B cell (primary cell): ENCODE results near the gene KRT27. TPM values are rescaled to one million over a fixed set of nuclear protein-coding genes. Genes with fewer than 3 reads are reported as not detected.

Source experiments
- ATAC-seq: fragments of 200-7000 bp; cut with Tn5 transposase; one replicate; pipeline ENCODE4 v1.10.0; 2021; ENCODE audit warnings: low read depth, mild to moderate bottlenecking, moderate number of reproducible peaks, moderate library complexity
- CTCF ChIA-PET: fragments of 350-600 bp; sonication (Branson Sonifier 250); formaldehyde crosslinking; loops from one replicate; lab custom pipeline; 2021; ENCODE audit warnings: antibody characterized with exemption, inconsistent platforms; lab: Charles Lee
- POLR2A ChIA-PET: fragments of 350-600 bp; sonication (Branson Sonifier 250); formaldehyde crosslinking; loops from one replicate; lab custom pipeline; 2021; ENCODE audit warnings: antibody characterized with exemption; lab: Charles Lee
- DNase-seq: peaks from one replicate; pipeline ENCODE4 v3.0.0; 2013
- H2AFZ ChIP-seq: 2 replicates; pipeline ENCODE4 v1.6.1; 2012; ENCODE audit warnings: mild to moderate bottlenecking, low read depth, low read length; ENCODE audit not compliant: insufficient read depth, poor library complexity, severe bottlenecking
- H3K27ac ChIP-seq, 2 donors: 1 replicate in 1 of 2; 2 replicates in 1 of 2; pipeline ENCODE4 v1.5.1; 2012 to 2013; ENCODE audit warnings: low read length in 2 of 2, mild to moderate bottlenecking in 2 of 2, moderate library complexity in 1 of 2
- H3K27me3 ChIP-seq, 4 experiments: fragments of 200-600 bp in 1 of 4; sonication (generic) in 1 of 4; replicated peaks in 1 of 4; 1 replicate in 2 of 4; 2 replicates in 2 of 4; pipeline versions ENCODE4 v1.6.1 to v1.7.0; 2013 to 2016; ENCODE audit warnings: low read length in 3 of 4, mild to moderate bottlenecking in 2 of 4, mixed read lengths in 1 of 4, moderate library complexity in 1 of 4; ENCODE audit not compliant: insufficient read depth in 4 of 4, control insufficient read depth in 3 of 4; ENCODE audit errors: control extremely low read depth in 1 of 4
- H3K36me3 ChIP-seq, 2 experiments: replicated peaks in 1 of 2; 1 replicate in 1 of 2; 2 replicates in 1 of 2; pipeline versions ENCODE4 v1.6.1 to v1.7.1; 2013; ENCODE audit warnings: low read length in 1 of 2; ENCODE audit not compliant: insufficient read depth in 2 of 2, control insufficient read depth in 1 of 2; ENCODE audit errors: control extremely low read depth in 1 of 2, extremely low read depth in 1 of 2
- H3K4me1 ChIP-seq, 2 donors: fragments of 200-600 bp in 1 of 2; sonication (generic) in 1 of 2; 1 replicate in 1 of 2; 2 replicates in 1 of 2; pipeline versions ENCODE4 v1.5.1 to v1.6.1; 2013 to 2017; ENCODE audit warnings: low read length in 2 of 2; ENCODE audit not compliant: control insufficient read depth in 2 of 2, insufficient read depth in 2 of 2
- H3K4me2 ChIP-seq: replicated peaks from 2 replicates; pipeline ENCODE3; 2012; ENCODE audit warnings: mild to moderate bottlenecking, low read depth, low read length; ENCODE audit not compliant: poor library complexity, severe bottlenecking
- H3K4me3 ChIP-seq, 5 experiments: fragments of 200-600 bp in 1 of 5; sonication (generic) in 1 of 5; 1 replicate in 3 of 5; 2 replicates in 2 of 5; pipeline versions ENCODE4 v1.5.1 to v1.7.0; 2011 to 2016; ENCODE audit warnings: low read length in 4 of 5, mild to moderate bottlenecking in 4 of 5, low read depth in 2 of 5, control low read depth in 1 of 5, moderate library complexity in 1 of 5; ENCODE audit not compliant: insufficient read depth in 1 of 5; ENCODE audit errors: control extremely low read depth in 1 of 5, extremely low read depth in 1 of 5
- H3K79me2 ChIP-seq: fragments of 200-600 bp; sonication (generic); one replicate; pipeline ENCODE4 v1.6.0; 2016; ENCODE audit warnings: low read length; ENCODE audit not compliant: control insufficient read depth, insufficient read depth
- H3K9ac ChIP-seq: fragments of 200-600 bp; sonication (generic); 2 replicates; pipeline ENCODE4 v1.6.1; 2017; ENCODE audit warnings: mild to moderate bottlenecking, low read length, moderate library complexity
- H3K9me3 ChIP-seq, 3 donors: one replicate each; pipeline versions ENCODE4 v1.6.1 to v1.7.1; 2013; ENCODE audit warnings: low read length in 2 of 3; ENCODE audit not compliant: control insufficient read depth in 2 of 3, insufficient read depth in 1 of 3; ENCODE audit errors: control extremely low read depth in 1 of 3
- H4K20me1 ChIP-seq: 2 replicates; pipeline ENCODE4 v1.6.0; 2012; ENCODE audit warnings: mild to moderate bottlenecking, low read length; ENCODE audit not compliant: insufficient read depth, control insufficient read depth, poor library complexity, severe bottlenecking
- H3K27ac Mint-ChIP-seq: one replicate; pipeline ENCODE4 v1.8.0; 2021; ENCODE audit warnings: mixed read lengths
- H3K27me3 Mint-ChIP-seq: one replicate; pipeline ENCODE4 v1.8.0; 2021; ENCODE audit warnings: mixed read lengths
- H3K4me1 Mint-ChIP-seq: one replicate; pipeline ENCODE4 v1.8.0; 2021; ENCODE audit warnings: mixed read lengths
- H3K4me3 Mint-ChIP-seq: one replicate; pipeline ENCODE4 v1.8.0; 2021; ENCODE audit warnings: mixed read lengths
- H3K9me3 Mint-ChIP-seq: one replicate; pipeline ENCODE4 v1.8.0; 2022; ENCODE audit warnings: mixed read lengths; ENCODE audit not compliant: insufficient read depth
- CTCF ChIP-seq: fragments of 200-600 bp; IDR thresholded peaks from one replicate; pipeline ENCODE4 v1.8.0; 2022; ENCODE audit warnings: antibody characterized with exemption, mild to moderate bottlenecking
- EZH2 ChIP-seq: IDR thresholded peaks from 2 replicates; pipeline ENCODE4 v1.6.1; 2012; ENCODE audit warnings: borderline replicate concordance, low read depth, mild to moderate bottlenecking, moderate library complexity, low read length; ENCODE audit not compliant: insufficient read depth, poor library complexity, severe bottlenecking
- WGBS: methylation state at CpG from one replicate; pipeline ENCODE4 v1.1.5; 2013; ENCODE audit warnings: missing lambda C conversion rate; ENCODE audit not compliant: insufficient coverage; 5-methylcytosine and 5-hydroxymethylcytosine counted together
- intact Hi-C: fragments of 100-400 bp; cut with micrococcal nuclease; formaldehyde crosslinking; loops from one replicate; pipeline ENCODE4 v1.10.0; 2022
- polyA plus RNA-seq: library from polyadenylated mRNA; depleted of rRNA; stranded (reverse); fragments of >200 nt; gene quantifications from 2 replicates; pipeline ENCODE4 v1.2.3, GENCODE V29; 2012
- total RNA-seq, 2 donors: library from RNA; stranded (reverse); fragments of 120-200 nt in 1 of 2; gene quantifications; 1 replicate in 1 of 2; 2 replicates in 1 of 2; pipeline versions ENCODE4 v1.2.3 to v1.2.4, GENCODE V29; 2013 to 2022

KRT27 gene
- total and polyA plus RNA-seq, 2 donors (not counting 1 experiment from before 2014, with no cell fraction given), result not detected

DNA sequence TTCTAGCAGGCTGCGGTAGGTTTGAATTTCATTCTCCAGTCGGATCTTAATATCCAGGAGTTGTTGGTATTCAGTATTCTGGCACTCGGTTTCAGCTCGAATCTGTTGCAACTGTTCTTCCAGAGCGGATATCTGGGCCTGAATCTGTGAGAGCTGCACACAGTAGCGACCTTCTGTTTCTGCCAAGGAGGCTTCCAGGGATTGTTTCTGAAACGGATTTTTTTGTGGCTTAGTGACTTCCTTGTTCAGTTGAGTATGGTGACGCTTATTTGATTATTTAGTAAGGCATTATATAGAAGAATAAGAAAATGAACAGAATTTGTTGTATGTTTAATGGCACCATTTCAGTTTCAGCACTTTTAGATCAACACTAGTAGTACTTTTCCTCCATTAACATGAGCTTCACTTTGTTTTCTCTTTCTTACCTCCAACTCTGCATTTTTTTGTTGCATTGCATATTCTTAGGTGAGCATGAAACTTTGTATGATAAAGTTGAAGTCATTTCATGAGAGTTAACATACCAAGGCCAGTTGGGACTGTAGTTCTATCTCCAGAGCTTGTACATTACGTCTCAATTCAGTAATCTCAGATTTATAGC lies 37.3 kb upstream of the KRT27 start:
- H2AFZ ChIP-seq, result peak overlapping the region; percentile 96
- Mint-ChIP-seq H3K4me3 (peak overlapping the region; percentile 83), H3K27me3 (peaks cover 9% of the 10 kb centered on the region), H3K4me1 (peaks cover 18% of the 10 kb centered on the region), H3K9me3 (peaks cover 4% of the 10 kb centered on the region), H3K27ac (peak overlapping the region; percentile 83)
- H3K27ac ChIP-seq, result peak overlapping the region; percentile 68 to 86
- H3K27me3 ChIP-seq, result peaks cover 0 to 6% (median 0%) of the 10 kb centered on the region in 4 experiments
- no peaks in the 10 kb centered on the region for H4K20me1 ChIP-seq
- H3K4me2 ChIP-seq, result peak overlapping the region; percentile 79
- peaks cover 0 to 12% of the 10 kb centered on the region in 2 experiments for H3K36me3 ChIP-seq
- 83% methylated on average over 5 of the region's 9 CpGs for WGBS
- H3K4me3 ChIP-seq, result peak overlapping the region; percentile 47 to 95 (median 64)
- DNase-seq (no peak), ATAC-seq (no peak)
- peaks cover 8 to 13% of the 10 kb centered on the region in 2 donors for H3K4me1 ChIP-seq
- peak overlapping the region; percentile 91 for H3K9ac ChIP-seq
- no peaks in the 10 kb centered on the region for H3K79me2 ChIP-seq
- peaks cover 0 to 3% (median 3%) of the 10 kb centered on the region in 3 donors for H3K9me3 ChIP-seq
- ChIA-PET CTCF (interaction anchor here (1.3 to 2.2 kb wide), 5 partner anchors 200 to 846 kb away, joined by 3 to 8 read pairs (median 6); no protein-coding TSS in a partner anchor), POLR2A (interaction anchor here (0.6 kb wide), 1 partner anchor 1711 kb away, joined by 4 read pairs; no protein-coding TSS in a partner anchor)
- intact Hi-C loops, result loop anchor here (2.0 to 10.0 kb wide), 5 partner anchors 171 to 1363 kb away; partner anchors contain the start of genes CCR7, DNAJC7 and KCNH4
- no peak for TF ChIP-seq EZH2
- no peak for TF ChIP-seq CTCF
